ENCODE results near the gene FIS1.
"Not testable (repeated sequence)": the region's sequence is repeated elsewhere in the genome, so short reads cannot be mapped to it uniquely, and the experiment has no call there.

Gene FIS1

GRCh38 chr7:101244375-101245146 lies at the start of gene FIS1:
TSS of gene FIS1 (minus strand) at chr7:101245081. CDS start at chr7:101245004, 77 bp downstream.
- DNase-seq = peak; percentile 90

- DNase-seq = no peak
These were observed 49.4 kb upstream of the FIS1 start for GRCh38 chr7:101294039-101294831.

GRCh38 chr7:101293069-101294021 lies 48.5 kb upstream of the FIS1 start:
- DNase-seq = not testable (repeated sequence)

GRCh38 chr7:101292566-101292965 lies 47.7 kb upstream of the FIS1 start:
- not testable (repeated sequence) for DNase-seq

- not testable (repeated sequence) for DNase-seq
These were observed 45.5 kb upstream of the FIS1 start for GRCh38 chr7:101290186-101291037.

GRCh38 chr7:101289687-101290086 lies 44.8 kb upstream of the FIS1 start:
- DNase-seq = not testable (repeated sequence)

GRCh38 chr7:101288439-101288838 lies 43.6 kb upstream of the FIS1 start:
- DNase-seq = no peak

- no peak for DNase-seq
These were observed 42.2 kb upstream of the FIS1 start for GRCh38 chr7:101287032-101287431.

- DNase-seq = peak; percentile 76
These were observed 41.0 kb upstream of the FIS1 start for GRCh38 chr7:101285880-101286279.

GRCh38 chr7:101285171-101285570 lies 40.3 kb upstream of the FIS1 start:
- no peak for DNase-seq

- not testable (repeated sequence) for DNase-seq
These were observed 36.0 kb upstream of the FIS1 start for GRCh38 chr7:101280912-101281311.

GRCh38 chr7:101278461-101279292 lies 33.8 kb upstream of the FIS1 start:
- no peak for DNase-seq

- DNase-seq = no peak
These were observed 32.3 kb upstream of the FIS1 start for GRCh38 chr7:101277155-101277554.

GRCh38 chr7:101273206-101273605 lies 28.3 kb upstream of the FIS1 start:
- no peak for DNase-seq

- DNase-seq = no peak
These were observed 26.1 kb upstream of the FIS1 start for GRCh38 chr7:101271021-101271420.

- DNase-seq = no peak
These were observed 24.8 kb upstream of the FIS1 start for GRCh38 chr7:101269664-101270063.

- DNase-seq = no peak
These were observed 21.0 kb upstream of the FIS1 start for GRCh38 chr7:101265622-101266516.

- DNase-seq = not testable (repeated sequence)
These were observed 19.3 kb upstream of the FIS1 start for GRCh38 chr7:101264102-101264706.

- no peak for DNase-seq
These were observed 13.4 kb upstream of the FIS1 start for GRCh38 chr7:101258243-101258731.
